Breast epithelium (tissue), 3 donors: ENCODE measurements around the gene CACNA2D3.

Experiments
- CTCF ChIP-seq, 3 donors: fragments of 450-650 bp; IDR thresholded peaks; one replicate each; pipeline ENCODE4 v1.5.1; 2016 to 2017; ENCODE audit warnings: antibody characterized with exemption in 3 of 3, mild to moderate bottlenecking in 3 of 3, moderate library complexity in 3 of 3
- POLR2A ChIP-seq: fragments of 450-650 bp; IDR thresholded peaks from one replicate; pipeline ENCODE4 v1.6.1; 2016; ENCODE audit warnings: antibody characterized with exemption, mild to moderate bottlenecking, moderate library complexity
- POLR2AphosphoS5 ChIP-seq, 3 donors: sonication (generic); formaldehyde crosslinking; IDR thresholded peaks; one replicate each; pipeline ENCODE4 v1.6.1; 2017; ENCODE audit warnings: antibody characterized with exemption in 3 of 3

GRCh38 chr3:54797111-54797510 lies 674.8 kb downstream of the CACNA2D3 start:
- TF ChIP-seq CTCF (IDR thresholded peaks at IDR 0.05) (no peak), POLR2AphosphoS5 (IDR thresholded peaks at IDR 0.05) (no peak), POLR2A (no peak)
